GM19043 (cell line): ENCODE data around the gene CHST11.

Source experiments
- ATAC-seq: cut with Tn5 transposase; IDR thresholded peaks from one replicate; pipeline ENCODE4 v1.9.1; 2021; ENCODE audit warnings: low read depth; ENCODE audit not compliant: unreplicated experiment

Gene CHST11

GRCh38 chr12:104459368-104459909 is 2.7 kb downstream of the CHST11 start:
- no peak for ATAC-seq

DNA sequence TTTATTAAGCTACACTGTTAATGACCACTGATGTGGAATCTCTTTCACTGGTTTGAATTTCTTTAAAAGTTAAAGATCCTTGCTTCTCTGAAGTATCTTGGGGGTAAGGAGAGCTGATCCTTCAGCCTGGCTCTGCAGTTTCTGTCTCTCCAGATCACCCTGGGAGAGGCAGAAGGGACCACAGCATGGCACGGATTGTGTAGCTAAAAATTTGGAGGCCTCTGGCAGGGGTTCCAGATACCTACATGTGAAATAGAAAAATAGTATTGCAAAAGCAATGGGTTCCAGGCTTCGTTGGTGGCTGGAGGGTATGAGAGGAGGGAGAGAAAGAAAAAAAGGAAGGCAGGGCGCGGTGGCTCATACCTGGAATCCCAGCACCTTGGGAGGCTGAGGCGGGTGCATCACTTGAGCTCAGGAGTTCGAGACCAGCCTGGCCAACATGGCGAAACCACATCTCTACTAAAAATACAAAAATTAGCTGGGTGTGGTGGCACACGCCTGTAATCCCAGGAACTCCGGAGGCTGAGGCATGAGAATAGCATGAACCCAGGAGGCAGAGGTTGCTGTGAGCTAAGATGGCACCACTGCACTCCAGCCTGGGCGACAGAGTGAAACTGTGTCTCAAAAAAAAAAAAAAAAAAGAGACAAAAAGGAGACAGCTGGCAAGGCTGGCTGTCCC is 3.4 kb downstream of the CHST11 start:
- ATAC-seq, result no peak

DNA sequence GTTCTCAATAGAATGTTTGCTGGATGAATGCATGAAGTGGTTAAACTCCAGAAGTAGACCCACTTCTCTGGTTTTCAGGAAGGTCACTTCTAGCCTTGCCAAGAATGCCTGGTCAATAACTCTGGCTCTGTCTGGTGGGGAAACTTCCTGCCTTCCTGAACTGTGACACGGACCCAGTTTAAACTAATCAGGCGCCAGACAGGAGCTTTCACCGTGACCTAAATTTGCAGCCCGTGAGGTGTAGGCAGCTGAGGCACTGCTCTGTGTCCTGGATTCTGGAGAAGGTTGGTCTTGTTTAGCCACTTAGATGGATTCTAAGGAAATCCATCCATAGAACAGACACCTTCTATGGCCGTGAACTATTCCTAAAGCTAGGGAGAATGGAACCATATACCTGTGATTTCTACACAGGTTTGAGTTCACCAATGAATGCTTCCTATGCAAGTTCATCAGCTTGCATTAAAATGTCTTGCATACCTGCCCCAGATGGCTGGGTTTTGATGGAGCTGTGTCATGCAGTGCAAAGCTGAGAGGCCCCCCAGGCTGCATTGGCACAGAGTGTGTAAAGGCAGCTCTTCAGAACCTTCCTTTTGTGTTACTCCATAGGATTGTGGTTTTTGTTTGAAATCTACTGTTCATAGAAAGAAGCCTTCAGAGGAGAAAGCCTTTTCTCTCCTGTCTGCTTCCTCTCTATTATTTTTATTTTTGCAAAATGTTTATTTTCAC is 4.4 kb downstream of the CHST11 start:
- no peak for ATAC-seq

- ATAC-seq, result no peak
Observed at GRCh38 chr12:104462325-104462724, 5.6 kb downstream of the CHST11 start.

GRCh38 chr12:104462931-104463339 is 6.2 kb downstream of the CHST11 start:
- ATAC-seq, result peak; percentile 56

DNA sequence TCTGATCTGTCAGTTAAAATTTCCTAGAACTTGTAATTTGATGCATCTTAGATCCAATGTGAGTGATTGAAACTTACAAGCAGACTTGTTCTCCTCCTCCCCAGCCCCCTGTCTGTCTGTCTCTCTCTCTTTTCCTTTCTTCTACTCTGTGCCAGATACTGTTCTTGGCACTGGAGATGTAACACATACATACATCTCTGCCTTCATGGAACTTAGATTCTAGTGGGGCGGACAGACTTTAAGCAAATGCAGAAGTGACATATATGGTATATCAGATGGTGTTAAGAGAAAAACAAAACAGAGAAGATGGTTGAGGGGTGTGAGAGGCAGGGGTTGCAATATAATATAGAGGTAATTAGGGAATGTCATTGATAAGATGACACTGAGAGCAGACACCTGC is 6.6 kb downstream of the CHST11 start:
- ATAC-seq, result no peak

DNA sequence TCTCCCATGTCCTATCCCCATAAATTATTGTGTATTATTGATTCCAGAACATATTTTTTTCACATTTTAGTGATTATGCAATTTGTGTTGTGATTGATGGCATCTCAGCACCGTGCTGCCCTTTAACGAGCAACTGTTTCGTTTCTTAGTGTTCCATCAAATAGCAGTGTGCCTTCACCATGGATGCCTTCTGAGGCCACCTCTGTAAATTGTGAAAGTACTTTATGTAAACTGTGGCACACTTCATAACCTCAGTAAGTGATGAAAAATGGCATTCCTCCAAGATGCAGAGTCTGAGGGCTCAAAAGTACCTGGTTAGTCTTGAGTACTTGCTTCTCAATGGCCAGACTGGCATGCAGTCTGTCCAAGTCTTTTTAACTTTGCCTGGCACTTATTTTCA is 8.2 kb downstream of the CHST11 start:
- no peak for ATAC-seq

- no peak for ATAC-seq
Observed at GRCh38 chr12:104466709-104467345, 10.1 kb downstream of the CHST11 start.

GRCh38 chr12:104467346-104467837 is 10.6 kb downstream of the CHST11 start:
- no peak for ATAC-seq

DNA sequence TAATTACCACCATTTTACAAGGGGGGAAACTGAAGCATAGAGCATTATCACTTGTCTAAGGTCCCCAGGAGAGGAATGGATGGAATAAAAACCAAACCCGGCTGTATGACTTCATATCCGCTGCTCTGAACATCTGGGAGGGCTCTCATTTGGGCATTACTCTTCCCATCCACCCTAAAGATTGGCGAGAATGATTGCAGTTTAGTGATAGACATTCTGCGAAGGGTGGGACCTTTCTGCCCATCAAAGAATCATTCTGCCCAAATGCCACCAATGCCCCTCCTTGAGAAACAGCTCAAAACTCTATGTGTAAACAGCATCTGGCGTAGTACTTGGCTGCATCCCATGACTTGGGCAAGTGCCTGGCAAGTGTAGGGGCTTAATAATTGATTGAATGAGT is 11.6 kb downstream of the CHST11 start:
- ATAC-seq, result no peak

GRCh38 chr12:104469066-104469465 is 12.3 kb downstream of the CHST11 start:
- ATAC-seq, result no peak

- no peak for ATAC-seq
Observed at GRCh38 chr12:104469523-104469922, 12.8 kb downstream of the CHST11 start.

GRCh38 chr12:104470521-104470920 is 13.8 kb downstream of the CHST11 start:
- ATAC-seq, result no peak

- no peak for ATAC-seq
Observed at GRCh38 chr12:104471336-104471735, 14.6 kb downstream of the CHST11 start.

DNA sequence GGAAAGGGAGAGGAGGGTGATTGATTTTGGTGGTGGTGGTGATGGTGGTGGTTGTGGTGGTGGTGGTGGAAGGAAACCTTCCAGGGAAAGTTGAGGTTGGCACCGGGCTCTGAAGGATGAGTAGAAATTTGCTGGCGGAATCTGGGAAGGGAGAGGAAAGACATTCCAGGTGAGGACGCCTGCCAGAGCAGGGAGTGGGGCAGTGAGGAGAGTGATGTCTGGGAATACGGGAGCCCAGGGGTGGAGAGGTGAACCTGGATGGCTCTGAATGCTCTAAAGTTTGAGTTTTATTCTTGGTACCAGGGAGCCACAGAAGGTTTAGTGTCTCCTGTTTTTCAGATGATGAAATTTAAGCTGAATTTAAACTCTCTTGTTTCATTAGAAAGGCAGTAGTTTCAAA is 16.0 kb downstream of the CHST11 start:
- no peak for ATAC-seq

GRCh38 chr12:104473374-104473983 is 16.7 kb downstream of the CHST11 start:
- peak; percentile 80 for ATAC-seq

- no peak for ATAC-seq
Observed at GRCh38 chr12:104475271-104475670, 18.5 kb downstream of the CHST11 start.

- ATAC-seq, result no peak
Observed at GRCh38 chr12:104477510-104478390, 21.0 kb downstream of the CHST11 start.

GRCh38 chr12:104478396-104479122 is 21.8 kb downstream of the CHST11 start:
- ATAC-seq, result peak; percentile 85
